Stimulated activated CD8-positive, alpha-beta memory T cell treated with anti-CD3 and anti-CD28 coated beads, Interleukin-7, amount 100 ng/mL, for 4 hours (primary cell): ENCODE data around the gene RUFY4.

Experiments
- DNase-seq, 2 donors: peaks; one replicate each; pipeline ENCODE4 v3.0.0-alpha.2; 2020; ENCODE audit warnings: low read depth in 2 of 2

The RUFY4 gene

GRCh38 chr2:218060950-218061660 lies 7.9 kb upstream of the RUFY4 start:
- no peak for DNase-seq

GRCh38 chr2:218063486-218063885 lies 5.6 kb upstream of the RUFY4 start:
- no peak for DNase-seq

- no peak for DNase-seq
These were observed 5.2 kb upstream of the RUFY4 start for GRCh38 chr2:218063896-218064295.

- DNase-seq, result no peak
These were observed 3.6 kb upstream of the RUFY4 start for GRCh38 chr2:218065239-218066006.

- DNase-seq, result no peak
These were observed 2.0 kb upstream of the RUFY4 start for GRCh38 chr2:218066926-218067515.

GRCh38 chr2:218067523-218067922 lies 1.5 kb upstream of the RUFY4 start:
- no peak for DNase-seq

GRCh38 chr2:218069606-218070300 lies 700 bp downstream of the RUFY4 start:
- no peak for DNase-seq

- no peak for DNase-seq
These were observed 1.5 kb downstream of the RUFY4 start for GRCh38 chr2:218070587-218070986.

- no peak for DNase-seq
These were observed 2.3 kb downstream of the RUFY4 start for GRCh38 chr2:218071218-218071937.

GRCh38 chr2:218072002-218072401 lies 2.9 kb downstream of the RUFY4 start:
- DNase-seq, result no peak

GRCh38 chr2:218072478-218073024 lies 3.5 kb downstream of the RUFY4 start:
- DNase-seq, result no peak

- no peak for DNase-seq
These were observed 4.1 kb downstream of the RUFY4 start for GRCh38 chr2:218073185-218073584.

GRCh38 chr2:218074031-218074430 lies 5.0 kb downstream of the RUFY4 start:
- no peak for DNase-seq

GRCh38 chr2:218075975-218076811 lies 7.1 kb downstream of the RUFY4 start:
- no peak for DNase-seq

- no peak for DNase-seq
These were observed 8.6 kb downstream of the RUFY4 start for GRCh38 chr2:218077464-218078216.

- no peak for DNase-seq
These were observed 11.2 kb downstream of the RUFY4 start for GRCh38 chr2:218079943-218080913.

- no peak for DNase-seq
These were observed 12.0 kb downstream of the RUFY4 start for GRCh38 chr2:218081063-218081462.

GRCh38 chr2:218081695-218082094 lies 12.6 kb downstream of the RUFY4 start:
- DNase-seq, result no peak
